B cell (primary cell): Measurements from ENCODE around the gene MYO16.

Source experiments
- EZH2 ChIP-seq: IDR thresholded peaks from 2 replicates; pipeline ENCODE4 v1.6.1; 2012; ENCODE audit warnings: borderline replicate concordance, low read depth, mild to moderate bottlenecking, moderate library complexity, low read length; ENCODE audit not compliant: insufficient read depth, poor library complexity, severe bottlenecking
- TF ChIP-seq, protein P1 (sequence below): fragments of 200-600 bp; IDR thresholded peaks from one replicate; pipeline ENCODE4 v1.8.0; 2022; ENCODE audit warnings: antibody characterized with exemption, mild to moderate bottlenecking

GRCh38 chr13:109101550-109102144, 472.2 kb downstream of the MYO16 start:
- TF ChIP-seq EZH2: no peak
- TF ChIP-seq, protein P1, sequence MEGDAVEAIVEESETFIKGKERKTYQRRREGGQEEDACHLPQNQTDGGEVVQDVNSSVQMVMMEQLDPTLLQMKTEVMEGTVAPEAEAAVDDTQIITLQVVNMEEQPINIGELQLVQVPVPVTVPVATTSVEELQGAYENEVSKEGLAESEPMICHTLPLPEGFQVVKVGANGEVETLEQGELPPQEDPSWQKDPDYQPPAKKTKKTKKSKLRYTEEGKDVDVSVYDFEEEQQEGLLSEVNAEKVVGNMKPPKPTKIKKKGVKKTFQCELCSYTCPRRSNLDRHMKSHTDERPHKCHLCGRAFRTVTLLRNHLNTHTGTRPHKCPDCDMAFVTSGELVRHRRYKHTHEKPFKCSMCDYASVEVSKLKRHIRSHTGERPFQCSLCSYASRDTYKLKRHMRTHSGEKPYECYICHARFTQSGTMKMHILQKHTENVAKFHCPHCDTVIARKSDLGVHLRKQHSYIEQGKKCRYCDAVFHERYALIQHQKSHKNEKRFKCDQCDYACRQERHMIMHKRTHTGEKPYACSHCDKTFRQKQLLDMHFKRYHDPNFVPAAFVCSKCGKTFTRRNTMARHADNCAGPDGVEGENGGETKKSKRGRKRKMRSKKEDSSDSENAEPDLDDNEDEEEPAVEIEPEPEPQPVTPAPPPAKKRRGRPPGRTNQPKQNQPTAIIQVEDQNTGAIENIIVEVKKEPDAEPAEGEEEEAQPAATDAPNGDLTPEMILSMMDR: no peak
